Smooth muscle cell (in vitro differentiated cells): ENCODE results near the gene IZUMO1R. TPM values are rescaled to one million over a fixed set of nuclear protein-coding genes. Genes with fewer than 3 reads are reported as not detected.
"Not testable (repeated sequence)": the region's sequence is repeated elsewhere in the genome, so short reads cannot be mapped to it uniquely, and the experiment has no call there.

Experiments used
- DNase-seq: peaks from one replicate; lab custom pipeline; 2025; ENCODE audit not compliant: unreplicated experiment; lab: John Stamatoyannopoulos, UW
- H2AFZ ChIP-seq: fragments of 200-600 bp; sonication (generic); 2 replicates; pipeline ENCODE4 v1.6.0; 2016; ENCODE audit warnings: antibody characterized with exemption, low read depth, mild to moderate bottlenecking
- H3F3A ChIP-seq: fragments of 200-600 bp; sonication (generic); 2 replicates; pipeline ENCODE4 v1.6.0; 2017; ENCODE audit warnings: antibody characterized with exemption, low read depth
- H3K27ac ChIP-seq: fragments of 200-600 bp; sonication (generic); 2 replicates; pipeline ENCODE4 v1.5.1; 2016; ENCODE audit warnings: low read depth, mild to moderate bottlenecking
- H3K27me3 ChIP-seq: fragments of 200-600 bp; sonication (generic); 2 replicates; pipeline ENCODE4 v1.6.1; 2016; ENCODE audit warnings: low read depth, mild to moderate bottlenecking
- H3K36me3 ChIP-seq: fragments of 200-600 bp; sonication (generic); 2 replicates; pipeline ENCODE4 v1.5.1; 2016; ENCODE audit warnings: low read depth
- H3K4me1 ChIP-seq: fragments of 200-600 bp; sonication (generic); 2 replicates; pipeline ENCODE4 v1.5.1; 2016; ENCODE audit warnings: low read depth
- H3K4me2 ChIP-seq: fragments of 200-600 bp; sonication (generic); 2 replicates; pipeline ENCODE4 v1.6.0; 2016; ENCODE audit warnings: mild to moderate bottlenecking
- H3K4me3 ChIP-seq: fragments of 200-600 bp; sonication (generic); 2 replicates; pipeline ENCODE4 v1.5.1; 2016; ENCODE audit warnings: mild to moderate bottlenecking
- H3K79me2 ChIP-seq: fragments of 200-600 bp; sonication (generic); 2 replicates; pipeline ENCODE4 v1.6.0; 2016; ENCODE audit warnings: low read depth, mild to moderate bottlenecking
- H3K9ac ChIP-seq: fragments of 200-600 bp; sonication (generic); 2 replicates; pipeline ENCODE4 v1.6.0; 2016; ENCODE audit warnings: low read depth
- H3K9me3 ChIP-seq: fragments of 200-600 bp; sonication (generic); replicated peaks from 2 replicates; pipeline ENCODE4 v1.5.1; 2016; ENCODE audit warnings: low read depth
- H4K20me1 ChIP-seq: fragments of 200-600 bp; sonication (generic); 2 replicates; pipeline ENCODE4 v1.6.0; 2016; ENCODE audit warnings: low read depth
- WGBS: methylation state at CpG from one replicate; pipeline ENCODE4 v1.1.7; 2016; ENCODE audit warnings: low lambda C conversion rate; 5-methylcytosine and 5-hydroxymethylcytosine counted together
- polyA plus RNA-seq: library from polyadenylated mRNA; unstranded; fragments of >200 nt; fragmentation: Nextera tagmentation; extraction: Ambion mirVana; gene quantifications from 2 replicates; pipeline ENCODE4 v1.2.1, GENCODE V29; 2016
- total RNA-seq: library from RNA; depleted of rRNA; stranded (reverse); fragments of >200 nt; gene quantifications from 2 replicates; pipeline ENCODE4 v1.2.3, GENCODE V29; 2014
- TF ChIP-seq, protein P1 (sequence below): fragments of 200-600 bp; sonication (generic); IDR thresholded peaks from 2 replicates; pipeline ENCODE4 v1.5.1; 2017; ENCODE audit warnings: borderline replicate concordance, mild to moderate bottlenecking, antibody characterized with exemption; ENCODE audit not compliant: insufficient read depth, poor library complexity, severe bottlenecking

The IZUMO1R gene
- total and polyA plus RNA-seq, 2 experiments from 2014 or later: not detected

DNA sequence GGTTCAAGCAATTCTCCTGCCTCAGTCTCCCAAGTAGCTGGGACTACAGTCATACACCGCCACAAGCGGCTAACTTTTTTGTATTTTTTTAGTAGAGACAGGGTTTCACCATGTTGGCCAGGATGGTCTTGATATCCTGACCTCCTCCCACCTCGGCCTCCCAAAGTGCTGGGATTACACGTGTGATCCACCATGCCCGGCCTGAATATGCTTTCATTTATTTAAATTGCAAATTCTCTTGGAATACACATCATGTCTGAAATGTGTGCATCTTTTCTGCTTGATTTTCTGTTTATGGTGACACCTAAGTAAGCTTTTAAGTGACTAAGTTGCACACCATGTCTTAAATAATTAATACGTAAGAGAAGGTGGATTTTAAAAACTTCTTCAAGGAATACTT, 31.7 kb downstream of the IZUMO1R start:
- Histone ChIP-seq H3K36me3 (no peaks in the 10 kb centered on the region), H3K4me3 (no peak overlapping the region), H4K20me1 (no peaks in the 10 kb centered on the region), H2AFZ (no peak overlapping the region), H3K27me3 (no peaks in the 10 kb centered on the region), H3K4me2 (no peak overlapping the region), H3K79me2 (no peaks in the 10 kb centered on the region), H3K9me3 (no peaks in the 10 kb centered on the region), H3F3A (no peaks in the 10 kb centered on the region), H3K9ac (no peak overlapping the region), H3K27ac (no peak overlapping the region), H3K4me1 (no peaks in the 10 kb centered on the region)
- WGBS: 93% methylated on average over 6 of the region's 6 CpGs
- DNase-seq: no peak
- TF ChIP-seq, protein P1, sequence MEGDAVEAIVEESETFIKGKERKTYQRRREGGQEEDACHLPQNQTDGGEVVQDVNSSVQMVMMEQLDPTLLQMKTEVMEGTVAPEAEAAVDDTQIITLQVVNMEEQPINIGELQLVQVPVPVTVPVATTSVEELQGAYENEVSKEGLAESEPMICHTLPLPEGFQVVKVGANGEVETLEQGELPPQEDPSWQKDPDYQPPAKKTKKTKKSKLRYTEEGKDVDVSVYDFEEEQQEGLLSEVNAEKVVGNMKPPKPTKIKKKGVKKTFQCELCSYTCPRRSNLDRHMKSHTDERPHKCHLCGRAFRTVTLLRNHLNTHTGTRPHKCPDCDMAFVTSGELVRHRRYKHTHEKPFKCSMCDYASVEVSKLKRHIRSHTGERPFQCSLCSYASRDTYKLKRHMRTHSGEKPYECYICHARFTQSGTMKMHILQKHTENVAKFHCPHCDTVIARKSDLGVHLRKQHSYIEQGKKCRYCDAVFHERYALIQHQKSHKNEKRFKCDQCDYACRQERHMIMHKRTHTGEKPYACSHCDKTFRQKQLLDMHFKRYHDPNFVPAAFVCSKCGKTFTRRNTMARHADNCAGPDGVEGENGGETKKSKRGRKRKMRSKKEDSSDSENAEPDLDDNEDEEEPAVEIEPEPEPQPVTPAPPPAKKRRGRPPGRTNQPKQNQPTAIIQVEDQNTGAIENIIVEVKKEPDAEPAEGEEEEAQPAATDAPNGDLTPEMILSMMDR: no peak

DNA sequence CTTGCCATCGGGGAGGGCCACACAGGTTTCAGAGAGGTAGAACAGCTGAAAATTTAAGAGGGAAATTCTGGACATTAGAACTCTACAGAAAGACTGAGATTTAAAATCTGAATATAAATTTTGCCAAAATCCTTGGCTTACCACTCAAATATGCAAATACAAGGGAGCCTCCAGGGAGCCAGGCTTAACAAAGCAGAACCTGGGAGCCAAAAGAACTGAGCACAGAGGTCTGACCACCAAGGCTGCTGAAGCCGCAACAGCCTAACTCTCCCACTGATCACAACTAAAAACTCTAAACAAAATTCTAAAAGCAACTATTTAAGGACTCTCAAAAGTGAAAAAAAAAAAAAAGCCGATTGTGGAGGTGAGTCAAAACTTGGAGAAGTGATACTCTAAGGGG, 34.3 kb downstream of the IZUMO1R start:
- no peaks in the 10 kb centered on the region for H3F3A ChIP-seq
- H3K79me2 ChIP-seq: no peaks in the 10 kb centered on the region
- H4K20me1 ChIP-seq: no peaks in the 10 kb centered on the region
- TF ChIP-seq, protein P1: no peak
- H3K4me1 ChIP-seq: no peaks in the 10 kb centered on the region
- 95% methylated on average over 3 of the region's 3 CpGs for WGBS
- H3K4me2 ChIP-seq: no peak overlapping the region
- H3K9ac ChIP-seq: no peak overlapping the region
- no peaks in the 10 kb centered on the region for H3K27me3 ChIP-seq
- no peak overlapping the region for H3K4me3 ChIP-seq
- no peak overlapping the region for H2AFZ ChIP-seq
- H3K27ac ChIP-seq: no peak overlapping the region
- no peaks in the 10 kb centered on the region for H3K36me3 ChIP-seq
- DNase-seq: no peak
- H3K9me3 ChIP-seq: no peaks in the 10 kb centered on the region

DNA sequence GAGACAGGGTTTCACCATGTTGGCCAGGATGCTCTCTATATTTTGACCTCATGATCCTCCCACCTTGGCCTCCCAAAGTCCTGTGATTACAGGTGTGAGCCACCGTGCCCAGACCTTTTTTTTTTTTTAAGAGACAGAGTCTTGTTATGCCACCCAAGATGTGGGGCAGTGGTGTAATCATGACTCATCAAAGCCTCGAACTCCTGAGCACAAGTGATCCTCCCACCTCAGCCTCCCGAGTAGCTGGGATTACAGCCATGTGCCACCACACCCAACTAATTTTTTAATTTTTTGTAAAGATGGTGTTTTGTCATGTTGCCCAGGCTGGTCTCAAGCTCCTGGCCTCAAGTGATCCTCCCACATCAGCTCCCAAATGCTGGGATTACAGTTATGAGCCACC, 37.9 kb downstream of the IZUMO1R start:
- 69% methylated on average over 3 of the region's 3 CpGs for WGBS
- TF ChIP-seq, protein P1: no peak
- H3K4me1 ChIP-seq: no peaks in the 10 kb centered on the region

DNA sequence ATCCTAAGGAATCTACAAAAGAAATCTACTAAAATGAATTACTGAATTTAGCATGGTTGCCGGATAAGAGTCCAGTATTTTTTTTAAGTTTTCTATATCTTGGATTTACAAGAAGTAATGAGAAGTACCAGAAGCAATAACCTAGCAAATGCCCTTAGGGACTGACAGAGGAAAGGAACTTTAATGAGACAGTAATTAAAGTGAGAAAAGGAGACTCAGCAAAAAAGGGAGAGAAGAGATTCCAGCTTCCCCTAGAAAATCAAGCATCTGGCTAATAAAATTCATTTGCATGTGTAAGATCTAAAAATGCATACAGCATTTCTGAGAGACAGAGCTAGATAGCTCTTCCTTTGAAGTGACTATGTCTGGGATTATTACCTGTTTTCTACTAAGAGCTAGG, 39.1 kb downstream of the IZUMO1R start:
- H2AFZ ChIP-seq: no peak overlapping the region
- no peak overlapping the region for H3K27ac ChIP-seq
- no peaks in the 10 kb centered on the region for H3F3A ChIP-seq
- no peak overlapping the region for H3K9ac ChIP-seq
- H3K79me2 ChIP-seq: no peaks in the 10 kb centered on the region
- H3K36me3 ChIP-seq: no peaks in the 10 kb centered on the region
- H3K27me3 ChIP-seq: no peaks in the 10 kb centered on the region
- no peaks in the 10 kb centered on the region for H3K4me1 ChIP-seq
- H3K4me3 ChIP-seq: no peak overlapping the region
- H4K20me1 ChIP-seq: no peaks in the 10 kb centered on the region
- TF ChIP-seq, protein P1: no peak
- no peaks in the 10 kb centered on the region for H3K9me3 ChIP-seq
- DNase-seq: no peak
- no peak overlapping the region for H3K4me2 ChIP-seq
- 74% methylated on average over 1 of the region's 1 CpG for WGBS

More for the DNA sequence above, 37.9 kb downstream of the IZUMO1R start:
- no peak overlapping the region for H3K27ac ChIP-seq
- no peaks in the 10 kb centered on the region for H3F3A ChIP-seq
- H3K27me3 ChIP-seq: no peaks in the 10 kb centered on the region
- DNase-seq: no peak
- no peaks in the 10 kb centered on the region for H3K9me3 ChIP-seq
- H2AFZ ChIP-seq: no peak overlapping the region
- no peaks in the 10 kb centered on the region for H3K36me3 ChIP-seq
- no peak overlapping the region for H3K4me2 ChIP-seq
- no peaks in the 10 kb centered on the region for H3K79me2 ChIP-seq
- H3K9ac ChIP-seq: no peak overlapping the region
- no peak overlapping the region for H3K4me3 ChIP-seq
- no peaks in the 10 kb centered on the region for H4K20me1 ChIP-seq

DNA sequence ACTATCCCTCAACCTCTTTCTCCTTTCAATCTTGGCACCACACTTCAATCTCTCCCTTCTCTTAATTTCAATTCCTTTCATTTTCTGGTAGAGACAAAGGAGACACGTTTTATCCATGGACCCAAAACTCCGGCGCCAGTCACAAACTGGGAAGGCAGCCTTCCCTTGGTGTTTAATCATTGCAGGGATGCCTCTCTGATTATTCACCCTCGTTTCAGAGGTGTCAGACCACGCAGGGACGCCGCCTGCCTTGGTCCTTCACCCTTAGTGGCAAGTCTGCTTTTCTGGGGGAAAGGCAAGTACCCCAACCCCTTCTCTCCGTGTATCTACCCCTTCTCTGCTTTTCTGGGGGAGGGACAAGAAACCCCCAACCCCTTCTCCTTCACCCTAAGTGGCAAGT, 41.9 kb downstream of the IZUMO1R start:
- not testable (repeated sequence) for H3K27ac ChIP-seq, H3K4me2 ChIP-seq, H3K27me3 ChIP-seq, H3K9ac ChIP-seq, DNase-seq, H3K9me3 ChIP-seq, H3F3A ChIP-seq, H3K79me2 ChIP-seq, H4K20me1 ChIP-seq, H3K4me1 ChIP-seq, H3K36me3 ChIP-seq, H2AFZ ChIP-seq, H3K4me3 ChIP-seq
- 97% methylated on average over 8 of the region's 8 CpGs for WGBS
